Karpas-422 (cell line): ENCODE measurements around the gene H2BK1. TPM values are rescaled to one million over a fixed set of nuclear protein-coding genes. Genes with fewer than 3 reads are reported as not detected.

Source experiments
- DNase-seq: peaks from one replicate; pipeline ENCODE4 v3.0.0-alpha.2; 2015
- H2AFZ ChIP-seq: fragments of 200-600 bp; sonication (generic); 2 replicates; pipeline ENCODE4 v1.6.1; 2014; ENCODE audit warnings: antibody characterized with exemption, low read length, mixed read lengths
- H3K27ac ChIP-seq: fragments of 200-600 bp; sonication (generic); 2 replicates; pipeline ENCODE4 v1.5.1; 2014; ENCODE audit warnings: mild to moderate bottlenecking, low read length, moderate library complexity
- H3K27me3 ChIP-seq: fragments of 200-600 bp; sonication (generic); 2 replicates; pipeline ENCODE4 v1.6.1; 2014; ENCODE audit warnings: low read length, mixed read lengths
- H3K36me3 ChIP-seq: fragments of 200-600 bp; sonication (generic); 2 replicates; pipeline ENCODE4 v1.6.1; 2014; ENCODE audit warnings: low read length, mixed read lengths; ENCODE audit not compliant: insufficient read depth
- H3K4me1 ChIP-seq: fragments of 200-600 bp; sonication (generic); 2 replicates; pipeline ENCODE4 v1.6.1; 2014; ENCODE audit warnings: mild to moderate bottlenecking, low read length, mixed read lengths
- H3K4me2 ChIP-seq: fragments of 200-600 bp; sonication (generic); 2 replicates; pipeline ENCODE4 v1.6.1; 2014; ENCODE audit warnings: low read length, low read depth, mild to moderate bottlenecking; ENCODE audit not compliant: poor library complexity, severe bottlenecking
- H3K4me3 ChIP-seq: fragments of 200-600 bp; sonication (generic); 2 replicates; pipeline ENCODE4 v1.5.1; 2014; ENCODE audit warnings: mild to moderate bottlenecking, antibody characterized with exemption, low read length, mixed read lengths
- H3K79me2 ChIP-seq: fragments of 200-600 bp; sonication (generic); 2 replicates; pipeline ENCODE4 v1.6.1; 2014; ENCODE audit warnings: mild to moderate bottlenecking, low read length, mixed read lengths
- H3K9ac ChIP-seq: fragments of 200-600 bp; sonication (generic); 2 replicates; pipeline ENCODE4 v1.6.0; 2014; ENCODE audit warnings: low read length
- H3K9me2 ChIP-seq: fragments of 200-600 bp; sonication (generic), shearing (Covaris generic); replicated peaks from 2 replicates; pipeline ENCODE4 v1.6.0; 2014; ENCODE audit warnings: mild to moderate bottlenecking, low read length, moderate library complexity; ENCODE audit not compliant: insufficient read depth
- H3K9me3 ChIP-seq: fragments of 300-700, 200-600 bp; sonication (generic); 2 replicates; pipeline ENCODE4 v1.6.1; 2014; ENCODE audit warnings: low read length, mixed read lengths
- H4K20me1 ChIP-seq: fragments of 200-600 bp; sonication (generic); 2 replicates; pipeline ENCODE4 v1.6.1; 2014; ENCODE audit warnings: mild to moderate bottlenecking, antibody characterized with exemption, low read length, low read depth; ENCODE audit not compliant: insufficient read depth
- total RNA-seq: library from RNA; depleted of rRNA; stranded (reverse); fragments of >200 nt; shearing (Covaris generic); gene quantifications from 2 replicates; pipeline ENCODE4 v1.2.3, GENCODE V29; 2014; ENCODE audit warnings: low replicate concordance

Gene H2BK1
- total RNA-seq, 1 experiment from 2014 or later = not detected

DNA sequence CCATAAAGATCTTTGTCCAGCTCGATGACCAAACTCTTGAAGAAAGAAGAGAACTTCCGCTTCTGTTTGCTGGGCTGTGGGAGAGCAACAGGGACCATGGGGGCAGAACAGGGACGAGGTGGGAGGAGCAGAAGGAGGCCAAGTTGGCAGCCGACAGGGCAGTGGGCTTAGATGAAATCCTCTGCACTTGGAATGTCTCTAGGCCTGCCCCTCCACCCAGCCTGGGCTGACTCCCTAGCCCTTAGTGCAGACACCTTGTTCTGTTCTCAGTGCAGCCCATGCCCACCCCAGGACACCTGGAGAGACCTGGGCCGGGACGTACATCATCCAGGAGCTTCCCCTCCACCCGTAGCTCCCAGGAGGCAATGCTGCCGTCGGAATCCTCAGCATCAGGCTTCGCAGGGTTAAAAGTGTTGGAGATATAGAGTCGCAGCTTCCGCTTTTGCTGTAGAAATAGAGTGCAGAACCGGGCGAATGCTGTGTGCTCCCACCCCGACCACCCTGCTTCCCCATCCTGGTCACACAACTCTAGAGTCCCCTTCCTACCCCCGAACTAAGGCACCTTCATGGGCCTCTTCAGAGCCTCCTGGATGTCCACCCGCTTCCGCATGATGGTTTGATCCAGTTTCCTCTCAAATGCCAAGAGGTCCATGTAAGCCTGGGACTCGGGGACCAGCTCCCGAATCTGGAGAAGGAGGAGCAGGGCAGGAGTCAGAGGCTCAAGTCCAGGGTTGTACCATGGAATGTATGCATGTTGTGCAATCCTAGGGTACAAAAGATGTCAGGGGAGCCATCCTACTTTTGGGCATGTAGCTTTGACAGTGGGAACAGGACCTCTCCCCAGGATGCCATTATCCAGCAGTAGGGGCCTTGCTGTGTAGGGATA, 32.1 kb upstream of the H2BK1 start:
- Histone ChIP-seq H3K79me2 (no peaks in the 10 kb centered on the region), H3K9ac (no peak overlapping the region; the same call in 1 of the 2 replicates), H3K27ac (no peak overlapping the region), H3K36me3 (no peaks in the 10 kb centered on the region), H3K4me2 (peak overlapping the region; percentile 66), H4K20me1 (peaks cover 8% of the 10 kb centered on the region; the same call in 1 of the 2 replicates), H3K27me3 (no peaks in the 10 kb centered on the region), H3K4me3 (peak overlapping the region; percentile 39; the same call in 1 of the 2 replicates), H3K9me3 (no peaks in the 10 kb centered on the region), H2AFZ (no peak overlapping the region), H3K4me1 (peaks cover 22% of the 10 kb centered on the region), H3K9me2 (no peaks in the 10 kb centered on the region)
- no peak for DNase-seq

DNA sequence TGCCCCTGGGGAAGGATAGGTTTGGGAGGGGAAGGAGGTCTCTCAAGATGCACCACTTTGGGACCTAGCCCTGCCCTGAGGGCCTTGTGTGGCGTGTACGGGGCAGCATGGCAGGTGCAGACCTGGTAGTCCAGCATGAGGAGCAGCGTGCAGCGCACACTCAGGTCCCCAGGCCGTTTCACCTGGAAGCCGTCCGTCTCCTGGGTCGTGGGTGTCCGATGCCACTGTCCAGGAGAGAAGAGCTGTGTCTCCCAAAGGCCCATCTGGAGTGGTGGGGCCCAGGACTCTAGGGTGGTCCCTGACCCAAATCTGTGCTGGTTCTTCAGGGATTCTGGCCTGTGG, 31.4 kb upstream of the H2BK1 start:
- no peaks in the 10 kb centered on the region for H3K36me3 ChIP-seq
- no peak overlapping the region for H3K4me3 ChIP-seq
- H3K4me1 ChIP-seq = peaks cover 22% of the 10 kb centered on the region
- no peak overlapping the region for H3K9ac ChIP-seq
- DNase-seq = no peak
- H3K27ac ChIP-seq = no peak overlapping the region
- no peaks in the 10 kb centered on the region for H3K27me3 ChIP-seq
- no peak overlapping the region for H2AFZ ChIP-seq
- no peaks in the 10 kb centered on the region for H3K9me3 ChIP-seq
- no peaks in the 10 kb centered on the region for H3K79me2 ChIP-seq
- no peaks in the 10 kb centered on the region for H3K9me2 ChIP-seq
- H3K4me2 ChIP-seq = no peak overlapping the region
- H4K20me1 ChIP-seq = peaks cover 8% of the 10 kb centered on the region; the same call in 1 of the 2 replicates

DNA sequence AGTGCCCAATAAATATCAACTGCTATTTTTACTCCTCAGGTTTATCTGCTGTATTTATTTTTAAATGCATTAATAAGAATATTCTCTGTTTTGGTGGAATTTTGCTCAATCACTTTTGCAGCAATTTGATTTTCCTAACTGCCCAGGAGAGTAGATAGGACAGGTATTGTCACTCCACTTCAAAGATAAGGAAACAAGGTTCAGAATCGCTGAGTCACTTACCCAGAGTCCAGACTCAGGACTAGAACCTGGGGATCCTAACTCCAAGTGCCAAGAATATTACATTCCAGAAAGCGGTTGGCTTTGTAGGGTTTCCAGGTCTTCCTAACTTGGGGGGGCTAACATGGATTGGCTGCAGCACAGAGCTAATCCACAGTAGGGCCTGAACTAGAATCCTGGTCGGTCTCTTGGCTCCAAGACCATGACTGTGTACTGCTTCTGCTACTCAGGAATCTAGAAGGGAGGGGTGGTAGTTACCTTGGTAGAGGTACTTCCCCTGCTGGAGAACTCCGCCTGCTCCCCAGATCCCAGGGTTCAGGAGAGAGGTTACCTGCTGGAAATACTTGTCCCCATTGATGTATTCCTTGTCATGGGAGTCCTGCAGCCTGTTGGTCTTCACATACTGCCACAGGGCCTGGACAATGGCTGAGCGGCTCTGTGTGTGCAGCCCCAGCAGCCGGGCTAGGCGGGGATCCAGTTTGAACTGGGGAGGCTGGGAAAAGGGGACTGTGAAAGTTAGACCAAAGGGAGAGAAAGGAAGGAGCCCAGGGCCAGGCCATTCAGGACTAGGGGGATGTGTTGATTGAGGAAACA, 30.9 kb upstream of the H2BK1 start:
- no peak overlapping the region for H3K4me2 ChIP-seq
- H3K27ac ChIP-seq = no peak overlapping the region
- no peak overlapping the region for H2AFZ ChIP-seq
- no peaks in the 10 kb centered on the region for H3K9me3 ChIP-seq
- peaks cover 22% of the 10 kb centered on the region for H3K4me1 ChIP-seq
- no peaks in the 10 kb centered on the region for H3K27me3 ChIP-seq
- H4K20me1 ChIP-seq = peaks cover 8% of the 10 kb centered on the region; the same call in 1 of the 2 replicates
- H3K4me3 ChIP-seq = no peak overlapping the region
- DNase-seq = no peak
- H3K36me3 ChIP-seq = no peaks in the 10 kb centered on the region
- H3K9ac ChIP-seq = no peak overlapping the region
- no peaks in the 10 kb centered on the region for H3K79me2 ChIP-seq
- no peaks in the 10 kb centered on the region for H3K9me2 ChIP-seq

DNA sequence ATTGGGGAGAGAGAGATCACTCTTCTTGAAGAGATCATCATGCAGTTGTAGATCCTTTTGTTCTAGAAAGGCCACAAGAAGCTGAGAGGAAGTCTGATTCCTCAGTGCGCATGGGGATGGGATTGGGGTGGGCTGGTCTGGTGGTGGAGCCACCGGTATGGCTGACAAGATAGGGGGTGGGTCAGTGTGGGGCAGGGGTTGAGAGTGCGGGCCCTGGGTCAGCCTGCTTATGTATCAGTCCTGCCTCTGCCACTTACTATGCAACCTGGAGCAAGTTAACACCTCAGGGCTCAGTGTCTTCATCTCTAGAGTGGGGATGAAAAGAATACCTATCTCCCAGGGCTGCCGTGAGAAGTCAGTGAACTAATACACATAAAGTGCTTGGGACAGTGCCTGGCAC, 30.2 kb upstream of the H2BK1 start:
- Histone ChIP-seq H3K9me2 (no peaks in the 10 kb centered on the region), H3K79me2 (peaks cover under 1% of the 10 kb centered on the region; the same call in 1 of the 2 replicates), H3K27me3 (no peaks in the 10 kb centered on the region), H3K36me3 (no peaks in the 10 kb centered on the region), H3K9me3 (no peaks in the 10 kb centered on the region), H3K4me2 (no peak overlapping the region), H2AFZ (no peak overlapping the region), H3K4me3 (no peak overlapping the region), H3K4me1 (peaks cover 22% of the 10 kb centered on the region), H4K20me1 (peaks cover 8% of the 10 kb centered on the region; the same call in 1 of the 2 replicates), H3K9ac (no peak overlapping the region), H3K27ac (no peak overlapping the region)
- no peak for DNase-seq

DNA sequence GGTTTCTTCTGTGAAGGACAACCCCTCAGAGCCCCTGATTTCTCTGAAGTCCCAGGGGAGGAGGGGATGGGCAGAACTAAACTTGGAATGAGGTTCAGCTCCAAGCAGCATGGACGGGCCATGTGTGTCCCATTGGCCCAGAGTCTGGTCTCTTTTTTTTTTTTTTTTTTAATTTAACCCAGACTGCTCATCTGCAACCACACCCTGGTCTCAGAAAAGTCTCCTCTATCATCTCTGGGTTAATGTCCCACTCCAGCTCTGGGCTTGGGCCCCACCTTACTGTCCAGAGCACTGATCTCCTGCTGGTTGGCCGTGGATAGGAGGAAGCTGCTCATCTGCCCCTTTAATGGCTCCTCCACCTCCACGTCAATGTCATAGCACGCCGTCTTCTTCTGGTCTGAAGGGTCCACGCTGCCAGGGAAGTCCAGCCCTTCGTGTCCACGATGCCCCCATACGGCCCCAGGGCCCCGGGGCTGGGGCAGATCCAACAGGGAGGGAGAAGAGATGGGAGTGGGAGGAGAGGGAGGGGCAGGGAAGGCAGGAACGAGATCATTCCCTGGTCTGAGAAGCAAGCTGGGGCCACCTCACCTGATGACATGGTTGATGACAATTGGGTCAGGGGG, 29.7 kb upstream of the H2BK1 start:
- Histone ChIP-seq H3K9me2 (no peaks in the 10 kb centered on the region), H3K9ac (no peak overlapping the region), H3K4me3 (no peak overlapping the region), H2AFZ (no peak overlapping the region), H3K27ac (no peak overlapping the region), H3K79me2 (peaks cover 2% of the 10 kb centered on the region; the same call in 1 of the 2 replicates), H4K20me1 (peaks cover 8% of the 10 kb centered on the region; the same call in 1 of the 2 replicates), H3K4me2 (no peak overlapping the region), H3K36me3 (no peaks in the 10 kb centered on the region), H3K9me3 (no peaks in the 10 kb centered on the region), H3K27me3 (no peaks in the 10 kb centered on the region), H3K4me1 (peaks cover 18% of the 10 kb centered on the region)
- peak; percentile 40 for DNase-seq

DNA sequence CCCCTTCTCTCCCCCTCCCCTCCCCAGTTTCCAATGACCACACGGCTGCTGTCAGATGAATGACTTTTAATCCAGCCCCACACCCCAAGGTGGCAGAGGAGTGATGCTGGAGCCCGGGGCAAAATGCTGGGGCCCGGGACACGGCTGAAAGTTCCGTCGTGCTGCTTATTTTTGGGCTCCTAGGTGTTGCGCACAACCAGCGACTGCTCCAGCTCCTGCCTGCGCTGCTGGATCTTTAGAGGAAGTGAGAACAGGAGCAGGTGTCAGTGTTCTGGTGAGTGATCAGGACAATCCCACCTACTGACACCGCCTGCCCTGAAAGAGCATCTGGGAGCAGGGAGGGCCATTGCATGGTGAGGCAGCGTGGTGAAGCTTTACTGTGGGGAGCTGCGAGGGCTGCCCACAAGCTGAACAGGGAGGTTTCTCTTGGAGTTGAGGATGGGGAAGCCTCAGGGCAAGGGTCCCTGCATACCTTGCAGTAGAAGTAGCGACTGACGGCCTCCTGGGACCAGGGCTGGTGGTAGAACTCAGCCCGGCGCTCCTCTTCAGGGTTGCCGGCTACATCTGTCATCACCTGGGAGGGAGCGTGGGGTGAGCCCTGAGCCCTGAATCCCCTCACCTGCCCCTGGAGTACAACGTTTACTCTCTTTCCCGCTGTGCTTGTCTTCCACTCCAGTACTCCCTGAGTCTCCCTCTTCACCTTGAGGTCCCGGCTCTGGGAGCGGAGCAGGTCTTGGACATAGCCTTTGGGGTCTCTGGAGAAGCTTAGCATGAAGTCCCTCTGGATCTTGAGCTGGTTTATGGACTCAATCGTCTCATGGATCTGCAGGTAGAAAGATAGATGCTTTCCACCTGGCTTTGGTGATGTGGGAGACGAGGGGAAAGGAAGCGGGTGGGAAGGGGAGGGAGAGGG, 28.9 kb upstream of the H2BK1 start:
- Histone ChIP-seq H3K79me2 (peaks cover 10% of the 10 kb centered on the region), H3K4me2 (no peak overlapping the region), H3K9ac (no peak overlapping the region), H3K9me3 (no peaks in the 10 kb centered on the region), H3K4me1 (peaks cover 15% of the 10 kb centered on the region), H3K9me2 (no peaks in the 10 kb centered on the region), H2AFZ (no peak overlapping the region), H3K27me3 (no peaks in the 10 kb centered on the region), H3K36me3 (no peaks in the 10 kb centered on the region), H3K4me3 (no peak overlapping the region), H4K20me1 (peaks cover 8% of the 10 kb centered on the region; the same call in 1 of the 2 replicates), H3K27ac (no peak overlapping the region)
- DNase-seq = peak; percentile 39

DNA sequence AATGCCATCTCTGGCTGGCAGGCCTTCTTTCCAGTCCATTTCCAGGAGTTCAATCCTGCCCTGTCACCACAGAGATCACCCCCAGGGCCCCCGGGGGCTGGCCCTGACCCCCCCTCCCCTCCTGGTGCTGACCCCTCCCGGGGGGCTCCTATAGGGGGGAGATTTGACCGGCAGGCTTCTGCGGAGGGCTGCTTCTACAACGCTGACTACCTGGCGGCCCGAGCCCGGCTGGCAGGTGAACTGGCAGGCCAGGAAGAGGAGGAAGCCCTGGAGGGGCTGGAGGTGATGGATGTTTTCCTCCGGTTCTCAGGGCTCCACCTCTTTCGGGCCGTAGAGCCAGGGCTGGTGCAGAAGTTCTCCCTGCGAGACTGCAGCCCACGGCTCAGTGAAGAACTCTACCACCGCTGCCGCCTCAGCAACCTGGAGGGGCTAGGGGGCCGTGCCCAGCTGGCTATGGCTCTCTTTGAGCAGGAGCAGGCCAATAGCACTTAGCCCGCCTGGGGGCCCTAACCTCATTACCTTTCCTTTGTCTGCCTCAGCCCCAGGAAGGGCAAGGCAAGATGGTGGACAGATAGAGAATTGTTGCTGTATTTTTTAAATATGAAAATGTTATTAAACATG, 28.0 kb upstream of the H2BK1 start:
- H3K4me3 ChIP-seq = no peak overlapping the region

More for the DNA sequence above, 28.0 kb upstream of the H2BK1 start:
- H3K4me2 ChIP-seq = no peak overlapping the region
- H3K9me3 ChIP-seq = no peaks in the 10 kb centered on the region
- H3K27ac ChIP-seq = no peak overlapping the region
- no peak for DNase-seq
- H3K79me2 ChIP-seq = peaks cover 18% of the 10 kb centered on the region
- no peaks in the 10 kb centered on the region for H3K9me2 ChIP-seq
- H3K9ac ChIP-seq = no peak overlapping the region
- H2AFZ ChIP-seq = no peak overlapping the region
- H3K4me1 ChIP-seq = peaks cover 15% of the 10 kb centered on the region
- no peaks in the 10 kb centered on the region for H3K36me3 ChIP-seq
- peaks cover 15% of the 10 kb centered on the region; the same call in 1 of the 2 replicates for H4K20me1 ChIP-seq
- H3K27me3 ChIP-seq = no peaks in the 10 kb centered on the region
